Melanocyte of skin (primary cell): ENCODE measurements around the gene LMAN2. TPM values are rescaled to one million over a fixed set of nuclear protein-coding genes. Genes with fewer than 3 reads are reported as not detected.

Experiments used
- total RNA-seq, 2 donors: library from RNA; depleted of rRNA; stranded (reverse); fragments of >200 nt; gene quantifications; 2 replicates each; pipeline ENCODE4 v1.2.3, GENCODE V29; 2012

Gene LMAN2
- 100 to 1,000 TPM; 263 to 342 TPM for total RNA-seq

GRCh38 chr5:177351392-177352329, at the start of gene LMAN2:
Gene LMAN2, minus strand, starts transcription at chr5:177351668. Its CDS starts 21 bp downstream, at chr5:177351647.

GRCh38 chr5:177399997-177400868, 48.8 kb upstream of the LMAN2 start, which contains the start of gene PFN3:
Gene PFN3, minus strand, starts transcription at chr5:177400661. Its CDS starts 85 bp downstream, at chr5:177400576.

GRCh38 chr5:177384134-177384533, 32.7 kb upstream of the LMAN2 start, which contains the start of gene SLC34A1:
Gene SLC34A1, plus strand, starts transcription at chr5:177384434. Its CDS starts 1,308 bp downstream, at chr5:177385742.

GRCh38 chr5:177357459-177358351, 6.2 kb upstream of the LMAN2 start, which contains the start of gene RGS14:
Gene RGS14, plus strand, starts transcription at chr5:177357924. Its CDS starts 101 bp downstream, at chr5:177358025.

GRCh38 chr5:177311723-177312648, 39.5 kb downstream of the LMAN2 start, which contains the start of gene MXD3:
Gene MXD3, minus strand, starts transcription at chr5:177311898. Its CDS starts 68 bp downstream, at chr5:177311830.

GRCh38 chr5:177303121-177303924, 48.1 kb downstream of the LMAN2 start, which contains the start of the genes PRELID1 and RAB24:
Gene PRELID1, plus strand, starts transcription at chr5:177303799. Its CDS starts 187 bp downstream, at chr5:177303986.
Gene RAB24, minus strand, starts transcription at chr5:177303719. Its CDS starts 431 bp downstream, at chr5:177303288.

Other genes starting within 250 kb of the LMAN2 start
- 10 to 100 TPM; 39.2 to 47.3 TPM for gene NSD1, start 217.9 kb downstream of the LMAN2 start, total RNA-seq
- gene RAB24, start 47.9 kb downstream of the LMAN2 start, total RNA-seq: 10 to 100 TPM; 13.4 to 14.7 TPM
- 100 to 1,000 TPM; 155 to 194 TPM for gene PRELID1, start 47.9 kb downstream of the LMAN2 start, total RNA-seq
- 10 to 100 TPM; 11.0 to 13.3 TPM for gene MXD3, start 39.8 kb downstream of the LMAN2 start, total RNA-seq
- gene RGS14, start 6.3 kb upstream of the LMAN2 start, total RNA-seq: 10 to 100 TPM in 1 of 2 donors, 1 to 10 TPM in 1; 7.3 to 14.1 TPM
- gene SLC34A1, start 32.8 kb upstream of the LMAN2 start, total RNA-seq: under 1 TPM; under 0.01 to 0.69 TPM
- gene PFN3, start 49.0 kb upstream of the LMAN2 start, total RNA-seq: not detected
- gene F12, start 57.9 kb upstream of the LMAN2 start, total RNA-seq: 1 to 10 TPM; 1.0 to 2.3 TPM
- 10 to 100 TPM; 25.5 to 34.3 TPM for gene GRK6, start 75.0 kb upstream of the LMAN2 start, total RNA-seq
- 10 to 100 TPM; 23.1 to 35.6 TPM for gene PRR7, start 95.1 kb upstream of the LMAN2 start, total RNA-seq
- 10 to 100 TPM; 30.3 to 32.0 TPM for gene DBN1, start 122.0 kb upstream of the LMAN2 start, total RNA-seq
- 10 to 100 TPM; 34.8 to 39.6 TPM for gene PDLIM7, start 145.9 kb upstream of the LMAN2 start, total RNA-seq
- gene DOK3, start 158.2 kb upstream of the LMAN2 start, total RNA-seq: 1 to 10 TPM; 2.0 to 2.1 TPM
- 10 to 100 TPM; 63.7 to 70.6 TPM for gene DDX41, start 165.3 kb upstream of the LMAN2 start, total RNA-seq
- gene FAM193B, start 202.9 kb upstream of the LMAN2 start, total RNA-seq: 10 to 100 TPM; 16.0 to 24.4 TPM
- 10 to 100 TPM; 58.8 to 75.6 TPM for gene TMED9, start 240.5 kb upstream of the LMAN2 start, total RNA-seq
- gene B4GALT7, start 248.5 kb upstream of the LMAN2 start, total RNA-seq: 10 to 100 TPM; 17.6 to 21.6 TPM